ENCODE results near the gene MRPS2.
"Not testable (repeated sequence)": the region's sequence is repeated elsewhere in the genome, so short reads cannot be mapped to it uniquely, and the experiment has no call there.

The MRPS2 gene

DNA sequence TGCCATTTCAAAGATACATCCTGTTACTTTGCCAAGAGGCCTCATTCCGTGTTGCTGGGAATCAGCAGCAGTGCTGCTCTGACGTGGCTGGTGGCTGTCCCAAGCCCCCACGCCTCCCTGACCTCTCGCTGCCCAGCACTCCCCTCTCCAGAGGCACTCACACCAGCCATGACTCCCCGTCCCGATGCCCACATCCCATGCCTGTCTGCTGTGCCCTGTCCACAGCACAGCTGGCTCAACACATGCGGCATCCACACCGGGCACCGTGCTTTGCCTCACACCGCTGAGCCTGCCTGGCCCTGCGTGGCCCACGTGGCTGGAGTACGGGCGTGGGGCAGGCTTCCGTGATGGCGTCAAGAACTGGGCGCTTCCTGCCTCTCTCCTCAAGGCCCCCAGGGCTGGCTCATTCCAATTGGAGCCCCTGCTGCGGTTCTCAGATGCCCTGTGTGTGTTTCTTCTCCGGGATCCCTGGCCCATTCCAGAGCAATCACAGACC, 12.9 kb downstream of the MRPS2 start:
- DNase-seq (ENCODE audit: extremely low read depth in 1 of 2, low read depth in 1 of 2), result no peak

DNA sequence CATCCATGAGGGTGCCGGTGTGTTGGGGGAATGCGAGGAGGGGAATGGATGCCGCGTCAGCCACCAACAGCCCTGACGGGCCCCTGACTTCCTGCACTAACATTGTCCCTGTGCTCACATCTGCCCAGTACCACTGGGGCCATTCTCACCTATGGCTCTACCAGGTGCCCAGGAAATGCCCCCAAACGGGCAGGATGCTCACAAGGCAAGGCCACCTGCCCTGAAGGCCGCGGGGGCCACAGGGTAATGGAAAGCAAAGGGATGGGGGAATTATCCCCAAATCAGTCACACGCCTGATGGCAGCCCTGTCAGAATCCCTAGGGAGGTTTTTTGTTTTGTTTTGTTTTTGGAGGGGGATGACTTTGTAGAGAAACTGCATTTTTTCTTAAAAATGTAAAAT, 13.4 kb downstream of the MRPS2 start:
- DNase-seq (ENCODE audit: extremely low read depth in 1 of 2, low read depth in 1 of 2), result not testable (repeated sequence)

DNA sequence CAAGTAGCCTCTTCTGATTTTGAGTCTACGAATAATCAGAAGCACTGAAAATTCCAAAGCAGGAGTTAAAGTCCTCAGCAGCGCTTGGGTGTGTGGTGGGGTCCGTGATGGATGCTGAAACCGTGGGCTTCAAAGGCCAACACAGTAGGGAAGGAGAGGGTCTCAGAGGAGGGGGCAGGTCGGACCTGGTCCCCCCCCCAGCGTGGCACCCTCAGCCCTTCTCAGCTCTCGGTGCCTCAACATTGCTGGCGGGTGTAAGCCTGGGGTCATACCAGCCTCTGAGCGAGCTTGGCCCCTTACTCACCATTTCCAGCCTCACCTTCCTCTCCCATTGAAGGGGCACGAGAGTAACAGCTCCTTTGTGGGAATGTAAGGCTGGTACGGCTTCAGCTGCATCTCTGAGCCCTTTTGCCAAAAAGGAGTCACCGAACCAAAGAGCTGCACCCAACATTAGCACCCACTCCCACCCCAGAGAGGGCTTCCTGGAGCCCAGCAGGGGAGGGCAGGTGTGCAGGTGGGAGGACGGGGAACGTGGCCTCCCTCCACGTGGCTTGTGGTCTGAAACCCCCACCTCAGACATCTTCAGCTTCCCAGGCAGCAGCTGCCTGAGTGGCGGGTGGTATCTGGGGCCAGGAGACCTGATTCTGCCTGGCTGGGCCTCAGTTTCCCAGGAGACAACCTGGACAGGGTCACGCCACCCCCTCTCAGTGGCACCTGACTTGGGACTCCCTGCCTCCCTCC, 14.0 kb downstream of the MRPS2 start:
- DNase-seq (ENCODE audit: extremely low read depth in 1 of 2, low read depth in 1 of 2), result no peak

DNA sequence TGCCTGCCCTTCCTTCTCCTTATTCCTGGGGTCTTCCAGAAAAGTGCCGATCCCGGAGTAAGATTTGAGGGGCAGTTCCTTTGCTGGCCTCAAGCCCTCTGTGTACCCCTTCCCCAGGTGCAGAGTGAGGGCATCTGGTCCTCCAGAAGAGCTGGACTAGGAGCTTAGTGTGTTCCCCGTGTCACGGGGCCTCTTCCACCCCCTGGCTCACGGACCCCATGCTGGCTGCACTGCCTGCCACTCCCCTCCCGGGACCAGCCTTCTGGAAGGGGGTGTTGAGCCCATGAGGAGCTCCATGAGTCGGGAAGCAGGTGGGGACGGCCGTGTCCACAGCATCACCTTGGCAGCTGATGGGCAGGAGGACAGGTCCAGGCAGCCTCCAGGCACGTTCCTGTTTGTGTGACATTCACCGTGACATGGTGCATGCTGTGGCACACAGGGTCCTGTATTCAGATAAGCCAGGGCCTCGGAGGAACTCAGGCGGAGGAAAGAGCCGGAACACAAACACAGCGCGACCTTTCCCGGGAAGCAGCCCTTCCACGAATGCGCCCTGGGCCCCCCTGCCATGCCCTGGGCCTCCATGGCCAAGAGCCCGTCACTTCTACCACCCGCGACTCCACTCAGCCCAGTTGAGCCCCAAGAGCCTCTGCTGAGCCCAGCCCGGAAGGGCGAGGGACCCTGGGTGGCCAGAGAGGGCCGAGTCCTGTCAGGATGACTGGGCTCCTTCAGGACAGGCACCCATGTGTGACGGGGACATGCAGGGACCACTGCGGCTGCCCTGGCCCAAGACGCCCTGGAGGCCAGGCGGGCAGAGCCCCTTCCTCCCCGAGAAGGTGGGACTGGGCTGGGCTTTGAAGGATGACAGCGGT, 14.8 kb downstream of the MRPS2 start:
- DNase-seq (ENCODE audit: extremely low read depth in 1 of 2, low read depth in 1 of 2), result no peak

DNA sequence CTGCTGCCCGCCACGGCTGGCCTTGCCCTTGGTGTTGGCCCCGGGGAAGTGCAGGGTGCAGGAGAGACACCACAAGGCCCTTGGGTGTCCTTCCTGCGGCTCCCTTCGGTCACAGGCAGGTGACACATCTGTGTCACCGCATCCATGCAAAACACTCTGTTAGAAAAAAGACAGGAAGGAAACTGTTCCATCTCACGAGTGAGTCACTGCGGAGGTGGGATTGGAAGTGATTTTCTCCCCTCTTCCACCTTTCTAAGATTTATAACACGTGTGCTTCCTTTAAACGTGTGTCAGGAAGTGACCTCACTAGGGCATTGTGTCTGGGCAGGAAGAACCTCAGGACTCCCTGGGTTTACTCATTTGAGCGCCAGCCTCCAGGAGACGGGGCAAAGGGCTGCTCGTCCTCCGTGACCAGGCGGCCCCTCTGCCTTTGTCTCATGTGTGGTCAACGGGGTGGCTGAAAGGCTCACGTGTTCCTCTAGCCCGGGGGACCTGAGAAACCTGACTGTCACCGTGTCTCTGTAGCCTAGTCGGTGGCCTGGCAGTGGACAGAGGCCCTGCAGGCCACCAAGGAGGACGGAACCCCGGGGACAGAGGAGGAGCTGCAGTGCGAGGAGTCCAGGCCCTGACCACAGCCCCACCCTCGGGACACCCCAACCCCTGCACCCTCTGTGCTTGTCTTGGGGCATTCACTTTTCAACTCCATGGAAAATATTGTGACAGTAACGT, 15.8 kb downstream of the MRPS2 start:
- DNase-seq (ENCODE audit: extremely low read depth in 1 of 2, low read depth in 1 of 2), result no peak

DNA sequence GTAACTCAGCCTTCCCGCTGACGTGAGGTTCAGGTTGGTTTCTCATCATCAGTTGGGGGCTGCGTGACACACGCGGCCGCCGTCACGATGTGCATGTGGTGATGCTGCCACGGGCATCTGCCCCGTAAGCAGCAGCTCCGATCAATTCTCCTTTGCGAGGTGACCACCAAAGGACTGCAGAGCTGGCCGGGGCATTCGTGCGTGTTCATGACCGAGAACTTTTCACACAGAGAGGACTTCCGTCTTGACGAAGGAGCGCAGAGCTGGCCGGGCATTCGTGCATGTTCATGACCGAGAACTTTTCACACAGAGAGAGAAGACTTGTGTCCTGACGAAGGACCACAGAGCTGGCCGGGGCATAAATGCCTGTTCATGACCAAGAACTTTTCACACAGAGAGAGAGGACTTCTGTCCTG, 16.9 kb downstream of the MRPS2 start:
- no peak for DNase-seq (ENCODE audit: extremely low read depth in 1 of 2, low read depth in 1 of 2)

DNA sequence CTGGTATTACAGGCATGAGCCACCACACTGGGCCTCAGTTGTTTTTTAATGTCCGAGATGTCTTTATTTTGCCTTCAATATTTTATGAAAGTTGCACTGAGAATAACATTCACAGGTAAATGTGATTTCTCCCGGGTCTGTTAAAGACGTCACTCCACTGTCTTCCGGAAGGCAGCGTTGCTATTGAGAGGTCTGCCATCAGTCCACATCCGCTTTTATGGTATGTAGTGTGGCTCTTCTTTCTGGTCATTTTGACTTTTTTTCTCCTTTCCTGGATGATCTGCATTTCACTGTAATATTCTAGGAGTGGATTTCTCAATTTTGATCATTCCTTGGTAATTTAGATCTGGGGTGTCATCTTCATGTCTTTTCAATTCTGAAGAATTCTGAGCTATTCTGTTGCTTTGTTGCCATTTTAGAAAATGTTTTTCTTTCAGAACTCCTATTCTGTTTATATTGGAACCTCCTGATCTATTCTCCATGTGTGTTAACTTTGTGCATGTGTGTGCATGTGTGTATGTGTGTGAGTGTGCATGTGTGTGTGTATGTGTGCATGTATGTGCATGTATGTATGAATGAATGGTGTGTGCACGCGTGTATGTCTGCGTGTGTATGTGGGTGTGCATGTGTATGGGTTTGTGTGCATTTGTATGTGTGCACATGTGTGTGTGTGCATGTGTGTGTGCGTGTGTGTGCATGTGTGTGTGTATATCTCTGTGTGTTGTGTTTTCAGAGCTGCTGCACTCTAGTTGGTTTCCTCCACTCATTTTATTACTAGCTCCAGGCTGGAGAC, 18.9 kb downstream of the MRPS2 start:
- no peak for DNase-seq (ENCODE audit: extremely low read depth in 1 of 2, low read depth in 1 of 2)

DNA sequence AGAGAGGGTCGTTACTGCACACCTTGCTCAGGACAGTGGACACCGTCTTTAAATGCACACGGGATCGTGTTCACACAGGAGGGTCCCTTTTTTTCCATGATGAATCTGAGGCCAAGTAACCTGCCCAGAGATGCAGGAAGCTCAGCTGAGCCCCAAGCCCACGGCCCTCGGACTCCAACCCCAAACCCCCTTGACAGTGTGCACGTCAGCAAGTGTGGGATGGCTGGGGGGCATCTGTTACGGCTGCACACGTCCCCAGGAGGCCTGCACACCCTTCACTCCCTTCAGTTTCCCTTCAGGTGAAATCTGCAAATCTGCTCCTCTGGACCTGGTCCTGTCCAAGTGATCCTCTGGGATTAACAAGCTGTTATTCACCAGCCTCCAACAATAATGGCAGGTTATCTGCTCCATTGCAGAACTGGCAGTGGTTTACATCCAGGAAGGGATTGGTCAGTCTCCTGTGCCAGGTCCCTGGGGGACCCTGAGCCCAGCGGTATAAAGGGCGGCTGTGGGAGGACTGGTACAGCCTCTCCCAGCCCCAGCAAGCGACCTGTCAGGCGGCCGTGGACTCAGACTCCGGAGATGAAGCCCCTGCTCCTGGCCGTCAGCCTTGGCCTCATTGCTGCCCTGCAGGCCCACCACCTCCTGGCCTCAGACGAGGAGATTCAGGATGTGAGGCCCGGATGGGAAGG, 20.6 kb downstream of the MRPS2 start, which contains the start of gene LCN1:
TSS of gene LCN1 (plus strand) at position 525 of the 692 bp plus-strand sequence. CDS start at position 583, 58 bp downstream.
- no peak for DNase-seq (ENCODE audit: extremely low read depth in 1 of 2, low read depth in 1 of 2)

DNA sequence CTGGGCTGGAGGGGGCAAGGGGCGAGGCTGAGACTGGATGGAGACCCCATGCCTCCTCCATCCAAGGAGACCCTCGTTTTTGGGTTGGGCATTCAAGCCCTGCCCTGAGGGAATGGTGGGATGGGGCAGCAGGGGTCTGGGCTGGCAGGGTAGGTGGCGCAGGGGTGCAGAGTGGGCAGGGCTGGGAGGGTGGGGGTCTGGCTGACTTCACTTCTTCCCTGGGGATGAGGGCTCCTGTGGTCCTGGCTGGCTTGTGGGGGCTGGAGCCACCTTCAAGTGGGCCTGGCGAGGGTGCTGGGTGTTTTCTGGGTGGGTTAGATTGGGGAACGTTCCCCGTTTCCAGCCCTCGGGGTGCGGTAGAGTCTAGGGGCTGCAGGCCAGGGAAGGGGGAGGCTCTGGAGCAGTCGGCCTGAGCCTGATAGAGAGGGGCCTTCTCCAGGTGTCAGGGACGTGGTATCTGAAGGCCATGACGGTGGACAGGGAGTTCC, 21.2 kb downstream of the MRPS2 start:
- no peak for DNase-seq (ENCODE audit: extremely low read depth in 1 of 2, low read depth in 1 of 2)

DNA sequence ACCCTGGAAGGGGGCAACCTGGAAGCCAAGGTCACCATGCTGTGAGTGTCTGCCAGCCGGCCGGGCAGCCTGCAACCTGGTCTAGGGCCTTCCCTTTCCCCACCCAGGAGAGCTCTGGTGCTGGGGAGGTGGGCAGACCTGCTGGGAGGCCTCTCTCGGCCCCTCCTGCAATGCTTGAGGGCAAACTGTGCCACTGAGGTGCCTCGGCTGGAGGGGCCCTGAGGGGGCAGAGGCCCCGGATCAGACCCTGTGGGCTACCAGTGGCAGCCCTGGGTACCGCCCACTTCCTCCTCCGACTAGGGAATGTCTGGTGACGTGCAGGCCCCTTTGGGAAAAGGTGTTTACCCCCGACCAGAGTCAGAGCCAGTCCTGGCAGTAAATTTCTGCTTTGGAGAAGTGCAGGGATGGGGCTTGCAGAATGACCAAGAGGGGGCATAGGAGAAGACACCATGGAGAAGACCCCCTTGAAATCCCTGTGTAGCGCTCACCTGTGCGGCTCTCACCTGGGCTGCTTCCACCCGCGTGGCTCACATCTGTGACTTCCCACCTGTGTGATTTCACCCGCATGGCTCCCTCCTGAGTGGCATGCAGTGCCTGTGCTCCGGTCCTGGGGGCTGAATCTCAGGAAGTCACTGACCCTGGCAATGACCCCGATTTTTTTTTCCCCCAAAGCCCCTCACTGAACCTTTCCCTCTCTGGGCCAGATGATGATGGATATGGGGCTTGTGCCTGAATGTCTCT, 21.8 kb downstream of the MRPS2 start:
- DNase-seq (ENCODE audit: extremely low read depth in 1 of 2, low read depth in 1 of 2), result no peak

DNA sequence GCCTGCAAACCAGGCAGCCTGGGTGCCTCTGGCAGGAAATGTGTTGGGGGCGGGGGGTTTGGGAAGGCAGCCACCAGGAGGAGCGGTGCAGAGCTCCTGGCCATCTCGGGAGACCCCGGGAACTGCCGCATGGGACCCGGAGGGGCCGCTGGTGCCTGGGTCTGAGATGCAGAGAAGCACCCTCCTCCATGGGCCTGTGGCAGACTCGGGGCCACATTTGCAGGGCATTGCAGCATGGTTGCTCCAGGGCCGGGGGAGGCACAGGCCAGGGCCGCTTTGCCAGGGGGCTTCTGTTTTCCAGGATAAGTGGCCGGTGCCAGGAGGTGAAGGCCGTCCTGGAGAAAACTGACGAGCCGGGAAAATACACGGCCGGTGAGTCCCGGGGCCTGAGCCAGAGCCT, 22.4 kb downstream of the MRPS2 start:
- DNase-seq (ENCODE audit: extremely low read depth in 1 of 2, low read depth in 1 of 2), result no peak

DNA sequence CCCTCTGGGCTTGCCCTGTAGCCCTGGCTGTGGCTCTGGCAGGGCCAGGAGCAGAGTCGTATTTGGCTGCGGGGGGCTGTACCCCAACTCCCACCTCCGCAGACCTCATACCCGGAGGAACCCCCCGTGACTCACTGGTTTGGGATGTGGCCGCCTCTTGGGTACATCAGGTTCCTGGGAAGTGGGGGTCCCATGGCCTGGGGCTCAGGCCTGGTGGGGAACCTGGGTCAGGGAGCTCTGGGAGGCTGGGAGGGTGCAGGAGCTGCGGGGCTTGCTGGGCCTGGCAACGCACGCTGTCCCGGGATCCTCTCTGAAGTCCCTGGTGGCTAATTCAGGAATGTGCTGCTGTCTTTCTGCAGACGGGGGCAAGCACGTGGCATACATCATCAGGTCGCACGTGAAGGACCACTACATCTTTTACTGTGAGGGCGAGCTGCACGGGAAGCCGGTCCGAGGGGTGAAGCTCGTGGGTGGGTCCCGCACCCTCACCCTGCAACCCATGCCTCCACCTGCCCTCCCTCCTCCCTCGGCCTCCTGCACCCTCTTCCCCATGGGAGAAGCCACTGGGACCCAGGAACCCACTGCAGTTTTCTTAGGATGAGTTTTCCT, 23.1 kb downstream of the MRPS2 start:
- DNase-seq (ENCODE audit: extremely low read depth in 1 of 2, low read depth in 1 of 2), result no peak

DNA sequence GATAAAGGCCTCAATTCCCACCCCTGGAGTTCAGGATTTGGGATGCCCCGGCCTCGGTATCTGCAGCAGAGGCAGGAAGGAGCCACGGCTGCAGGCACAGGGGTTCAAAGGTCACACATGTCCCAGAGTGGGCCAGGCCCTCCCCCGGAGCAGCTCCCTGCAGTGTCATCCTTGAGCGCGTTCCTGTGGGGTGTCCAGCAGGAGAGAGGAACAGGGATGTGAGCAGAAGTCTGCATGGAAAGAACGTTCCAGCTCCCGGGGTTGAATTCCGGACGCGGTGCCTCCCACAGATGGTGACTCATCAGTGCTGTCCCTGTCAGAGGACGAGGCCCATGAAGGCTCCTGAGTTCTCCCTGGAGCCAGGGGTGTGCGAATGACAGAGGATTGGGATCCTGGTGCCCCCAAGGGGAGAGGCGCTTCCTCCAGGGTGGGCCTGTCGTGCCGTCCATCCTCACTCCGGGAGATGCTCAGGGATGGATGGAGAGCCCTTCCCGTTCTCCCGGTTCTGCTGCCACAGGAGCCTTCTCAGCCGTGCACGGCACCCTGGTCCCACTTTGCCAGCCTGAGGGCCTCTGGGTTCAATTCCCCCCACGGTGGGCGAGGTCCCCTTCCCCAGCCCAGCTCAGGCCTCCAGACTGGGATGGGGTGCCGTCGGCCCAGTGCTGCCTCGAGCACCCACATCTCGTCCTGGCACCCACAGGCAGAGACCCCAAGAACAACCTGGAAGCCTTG, 23.8 kb downstream of the MRPS2 start:
- DNase-seq (ENCODE audit: extremely low read depth in 1 of 2, low read depth in 1 of 2), result no peak

DNA sequence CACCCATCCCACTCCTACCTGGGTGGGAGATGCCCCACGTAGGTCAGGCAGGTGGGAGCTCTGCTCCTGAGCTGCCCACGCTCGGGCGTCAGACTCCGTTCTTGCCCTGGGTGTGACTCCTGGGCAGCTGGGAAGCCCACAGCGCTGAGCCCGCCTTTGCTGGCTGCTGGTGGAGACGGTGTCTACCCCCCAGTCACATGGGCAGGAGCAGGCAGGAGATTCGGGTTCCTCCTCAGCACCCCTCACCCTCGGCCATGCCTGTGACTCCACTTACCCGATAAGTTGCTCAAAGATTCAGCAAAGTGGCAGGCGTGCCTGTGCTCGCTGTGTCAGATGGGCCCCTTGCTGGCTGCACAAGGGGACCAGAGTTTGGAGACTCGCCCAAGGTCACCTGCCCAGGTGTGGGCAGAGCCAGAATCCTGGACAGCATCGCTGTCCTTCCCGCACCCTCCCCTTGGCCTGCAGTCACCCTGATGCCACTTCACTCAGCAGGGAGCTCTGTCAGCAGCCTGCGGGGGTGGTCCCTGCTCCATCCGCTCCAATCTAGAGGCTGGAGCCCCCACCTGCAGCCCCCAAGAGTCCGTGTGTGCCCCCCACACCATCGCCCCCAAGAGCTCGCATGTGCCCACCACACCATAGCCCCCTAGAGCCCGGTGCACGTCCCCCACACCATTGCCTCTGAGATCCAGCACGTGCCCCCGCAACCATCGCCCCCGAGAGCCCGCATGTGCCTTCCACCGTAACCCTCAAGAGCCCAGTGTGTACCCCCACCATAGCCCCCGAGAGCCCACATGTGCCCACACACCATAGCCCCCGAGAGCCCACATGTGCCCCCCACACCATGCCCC, 25.0 kb downstream of the MRPS2 start:
- no peak for DNase-seq (ENCODE audit: extremely low read depth in 1 of 2, low read depth in 1 of 2)

DNA sequence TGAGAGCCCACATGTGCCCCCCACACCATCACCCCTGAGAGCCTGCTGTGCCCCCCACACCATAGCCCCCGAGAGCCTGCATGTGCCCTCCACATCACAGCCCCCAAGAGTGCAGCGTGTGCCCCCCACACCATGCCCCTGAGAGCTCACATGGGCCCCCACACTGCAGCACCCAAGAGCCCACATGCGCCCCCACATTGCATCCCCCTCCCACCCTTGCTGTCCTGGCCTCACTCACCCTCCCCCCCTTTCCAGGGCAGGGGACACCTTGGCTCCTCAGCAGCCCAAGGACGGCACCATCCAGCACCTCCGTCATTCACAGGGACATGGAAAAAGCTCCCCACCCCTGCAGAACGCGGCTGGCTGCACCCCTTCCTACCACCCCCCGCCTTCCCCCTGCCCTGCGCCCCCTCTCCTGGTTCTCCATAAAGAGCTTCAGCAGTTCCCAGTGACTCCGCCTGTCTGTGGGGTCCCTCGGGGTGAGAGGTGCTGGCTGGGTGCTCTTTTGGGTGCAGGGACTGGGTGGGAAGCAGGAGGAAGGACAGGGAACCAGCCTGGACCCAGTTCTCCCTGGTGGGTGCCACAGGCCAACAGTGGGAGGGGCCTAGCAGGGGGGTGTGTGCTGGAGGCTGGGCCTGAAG, 25.7 kb downstream of the MRPS2 start:
- no peak for DNase-seq (ENCODE audit: extremely low read depth in 1 of 2, low read depth in 1 of 2)

DNA sequence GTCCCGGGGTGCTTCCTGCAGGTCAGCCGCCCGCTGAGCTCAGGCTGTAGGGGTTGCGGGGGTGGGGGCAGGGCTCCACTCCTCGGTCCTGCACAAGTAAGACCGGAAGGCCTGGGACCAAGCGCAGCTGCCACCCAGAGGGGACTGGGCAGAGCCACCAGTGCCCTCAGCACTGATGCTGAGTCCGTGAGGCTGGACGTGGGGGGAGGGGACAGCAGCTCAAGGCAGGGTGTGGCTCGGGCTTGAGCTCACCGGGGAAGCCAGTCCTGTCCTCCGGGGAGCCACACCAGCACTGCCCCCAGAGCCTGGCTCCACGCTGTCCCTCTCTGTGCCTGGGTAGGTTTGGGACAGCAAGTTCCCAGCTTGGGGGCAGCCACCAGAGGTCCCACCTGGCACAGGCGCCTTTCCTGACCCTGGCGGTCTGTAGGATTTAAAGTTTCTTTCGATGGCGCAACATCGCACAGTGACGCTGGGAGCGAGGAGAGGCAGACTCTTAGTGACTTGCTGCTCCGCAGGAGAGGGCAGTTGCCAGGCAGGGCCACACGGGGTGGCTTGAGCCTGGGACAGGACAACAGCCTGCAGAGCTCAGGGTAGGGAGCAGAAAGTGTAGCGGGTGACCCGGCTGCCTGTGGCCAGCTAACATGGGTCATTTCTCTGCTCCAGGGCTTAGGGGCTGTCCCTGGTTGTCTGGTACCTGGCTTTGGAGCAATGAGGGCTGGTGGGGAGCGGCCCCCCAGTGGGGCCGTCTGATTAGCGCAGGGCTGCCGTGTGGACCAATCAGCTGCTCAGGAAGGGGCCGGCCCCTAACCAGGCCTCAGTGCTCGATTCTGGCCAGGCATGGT, 26.5 kb downstream of the MRPS2 start:
- DNase-seq (ENCODE audit: extremely low read depth in 1 of 2, low read depth in 1 of 2), result no peak
